GM19193 (cell line): ENCODE data around the gene AWAT2.

ENCODE experiments used
- POLR2A ChIP-seq: IDR thresholded peaks from 4 replicates; pipeline ENCODE4 v1.6.1; 2011; ENCODE audit not compliant: insufficient read depth, insufficient read length; ENCODE audit errors: extremely low read depth

AWAT2 gene

GRCh38 chrX:70052895-70053615, 3.3 kb upstream of the AWAT2 start:
- no peak for TF ChIP-seq POLR2A

DNA sequence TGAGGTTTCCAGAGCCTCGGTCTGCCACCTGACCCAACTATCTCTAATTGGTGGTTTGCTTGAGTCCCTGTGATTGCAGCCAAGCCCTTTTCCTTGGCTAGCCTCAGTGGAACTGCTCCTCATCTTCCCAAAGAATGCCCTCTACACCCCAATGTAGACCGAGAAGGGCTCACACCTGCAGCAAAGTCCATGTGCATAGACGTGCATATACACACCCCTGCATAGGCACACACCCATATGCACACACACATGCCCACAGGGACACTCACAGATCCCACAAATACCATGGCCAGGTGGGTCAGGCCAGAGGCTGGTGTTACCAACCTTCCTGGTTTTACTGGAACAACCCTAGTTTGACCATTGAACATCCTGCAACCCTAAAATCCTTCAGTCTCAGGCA, 332 bp downstream of the AWAT2 start:
- no peak for TF ChIP-seq POLR2A

- no peak for TF ChIP-seq POLR2A
These were observed 2.8 kb downstream of the AWAT2 start for GRCh38 chrX:70046978-70047377.

DNA sequence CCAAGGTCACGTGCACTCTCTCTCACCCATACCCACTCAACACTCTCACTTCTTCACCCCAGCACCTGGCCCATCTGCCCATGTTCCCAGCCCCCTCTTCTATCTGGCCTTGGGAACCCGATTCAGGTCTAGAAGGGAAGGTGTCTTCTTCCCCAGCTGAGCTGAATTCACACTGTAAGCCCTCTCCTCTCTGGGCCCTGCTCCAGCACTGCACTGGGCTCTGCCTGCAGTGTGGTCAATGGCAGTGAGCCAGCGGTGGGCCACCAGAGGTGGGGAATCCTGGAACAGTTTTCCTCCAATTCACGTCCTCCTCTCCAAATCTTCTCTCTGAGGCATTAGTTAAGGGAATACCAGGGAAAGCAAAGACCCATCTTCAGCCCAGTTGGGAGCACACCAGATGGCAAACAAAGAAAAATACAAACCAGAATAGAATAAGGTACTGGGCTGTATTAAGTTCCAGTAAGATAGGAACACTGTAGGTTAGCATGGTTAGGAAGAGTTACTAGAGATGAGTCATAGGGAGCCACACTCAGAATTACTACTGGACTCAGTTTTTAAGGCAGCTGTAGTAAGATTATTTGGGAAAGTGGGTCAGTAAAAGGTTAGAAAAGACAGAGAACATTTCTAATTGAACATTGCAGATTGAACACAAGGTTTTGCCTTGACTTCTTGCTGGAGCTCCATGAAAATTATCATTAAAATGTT, 5.0 kb downstream of the AWAT2 start:
- no peak for TF ChIP-seq POLR2A

DNA sequence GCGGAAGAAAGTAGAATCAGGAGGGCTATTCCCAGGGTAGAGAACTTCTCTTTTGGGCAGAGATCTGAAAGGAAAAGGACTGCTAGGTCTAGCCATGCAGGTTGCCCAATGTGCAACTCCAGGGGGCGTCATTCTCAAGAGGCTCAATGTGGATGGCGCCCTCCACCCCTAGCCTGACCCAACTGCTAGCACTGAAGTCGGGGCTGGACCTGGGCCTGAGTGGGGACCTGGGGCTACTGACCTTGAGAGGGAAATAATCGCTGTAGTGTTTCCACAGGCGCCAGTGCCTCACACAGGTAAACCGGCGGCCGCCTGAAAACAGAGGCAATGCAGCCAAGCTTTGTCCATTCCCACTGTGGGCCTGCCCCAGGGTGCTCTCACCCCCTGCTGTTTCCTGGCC, 6.1 kb downstream of the AWAT2 start:
- TF ChIP-seq POLR2A: no peak

DNA sequence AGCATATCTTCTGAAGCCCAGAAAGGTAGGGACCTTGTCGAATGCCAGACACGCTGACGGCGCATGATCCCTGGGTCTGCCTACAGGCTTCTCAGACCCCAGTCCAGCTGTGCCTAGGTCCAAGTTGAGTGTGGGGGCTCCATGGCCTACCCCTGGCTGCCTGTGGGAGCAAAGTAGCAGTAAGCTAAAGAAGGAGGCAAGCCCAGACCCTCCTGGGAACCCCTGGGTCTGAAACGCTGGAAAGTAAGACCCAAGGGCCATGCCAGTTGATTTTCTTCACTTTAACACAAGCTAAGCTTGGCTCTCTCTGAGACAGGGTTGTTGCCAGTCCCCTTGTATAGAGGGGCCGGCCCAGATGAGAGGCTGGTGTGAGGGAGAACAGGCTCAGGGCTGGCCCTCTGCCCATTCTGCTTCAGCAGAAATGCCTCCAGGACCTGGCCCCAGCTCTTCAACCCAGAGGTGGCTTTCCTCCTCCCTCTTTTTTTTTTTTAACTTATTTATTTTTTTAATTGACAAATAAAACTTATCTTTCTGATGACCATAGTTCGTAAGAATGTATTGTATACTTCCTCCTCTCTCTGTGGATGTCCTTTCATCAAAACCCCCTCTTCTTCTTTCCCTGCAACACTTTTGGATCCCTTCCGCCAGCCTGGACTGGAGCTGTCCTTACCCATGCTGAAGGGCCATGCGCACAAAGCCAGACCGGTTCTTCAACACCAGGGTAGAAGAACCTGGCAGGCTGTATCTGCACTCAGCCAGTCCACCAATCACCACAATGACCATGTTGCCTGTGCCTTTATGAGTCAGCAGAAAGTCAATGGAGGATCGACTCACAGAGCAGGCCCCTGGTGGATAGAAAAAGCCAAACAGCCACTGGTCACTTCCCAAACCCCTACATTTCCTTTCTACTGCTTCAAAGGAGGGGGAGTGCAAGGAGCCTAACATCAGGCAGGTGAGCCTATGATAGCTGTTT, 7.1 kb downstream of the AWAT2 start:
- TF ChIP-seq POLR2A: no peak

GRCh38 chrX:70041993-70042392, 7.7 kb downstream of the AWAT2 start:
- TF ChIP-seq POLR2A: no peak

DNA sequence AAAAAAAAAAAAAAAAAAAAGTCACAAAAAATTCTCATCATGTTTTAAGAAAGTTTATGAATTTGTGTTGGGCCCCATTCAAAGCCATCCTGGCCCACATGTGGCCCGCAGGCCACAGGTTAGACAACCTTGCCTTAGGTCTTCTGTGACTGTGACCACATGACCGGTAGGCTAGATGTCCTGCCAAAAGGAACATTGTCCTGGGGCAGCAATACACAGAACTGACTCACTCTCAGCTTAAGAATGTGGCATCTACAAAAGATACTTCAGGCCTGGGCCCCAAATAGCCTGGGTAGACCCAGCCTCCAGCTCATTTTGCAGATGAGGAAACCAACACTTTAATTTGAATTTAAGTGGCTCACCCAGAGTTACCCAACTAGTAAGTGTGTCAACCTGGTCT, 10.0 kb downstream of the AWAT2 start:
- TF ChIP-seq POLR2A: no peak

- no peak for TF ChIP-seq POLR2A
These were observed 10.8 kb downstream of the AWAT2 start for GRCh38 chrX:70038951-70039350.

DNA sequence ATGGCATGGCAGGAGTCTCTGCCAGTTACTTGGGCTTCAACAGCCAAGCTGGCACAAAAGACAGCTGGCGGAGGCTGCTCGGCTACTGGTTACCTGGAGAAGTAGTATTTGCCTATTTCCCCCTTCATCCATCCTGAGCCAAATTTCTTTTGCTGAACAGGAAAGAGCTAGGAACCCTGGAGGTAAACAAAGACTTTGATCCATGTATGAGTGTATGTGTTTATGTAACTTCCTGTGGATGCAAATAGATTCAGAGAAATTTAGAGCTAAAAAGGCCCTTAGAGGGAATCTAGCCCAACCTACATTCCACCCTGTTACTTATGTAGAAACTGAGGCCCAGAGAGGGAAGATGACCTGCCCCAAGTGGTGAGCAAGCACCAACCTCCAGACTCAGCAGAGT, 11.2 kb downstream of the AWAT2 start:
- TF ChIP-seq POLR2A: no peak

GRCh38 chrX:70034646-70035045, 15.1 kb downstream of the AWAT2 start:
- no peak for TF ChIP-seq POLR2A

- no peak for TF ChIP-seq POLR2A
These were observed 16.2 kb downstream of the AWAT2 start for GRCh38 chrX:70033348-70034051.

- TF ChIP-seq POLR2A: no peak
These were observed 16.9 kb downstream of the AWAT2 start for GRCh38 chrX:70032792-70033191.

- TF ChIP-seq POLR2A: no peak
These were observed 19.4 kb downstream of the AWAT2 start for GRCh38 chrX:70030301-70030767.
